B cell (primary cell): ENCODE results near the gene SIL1. TPM values are rescaled to one million over a fixed set of nuclear protein-coding genes. Genes with fewer than 3 reads are reported as not detected.

Experiments
- ATAC-seq: fragments of 200-7000 bp; cut with Tn5 transposase; one replicate; pipeline ENCODE4 v1.10.0; 2021; ENCODE audit warnings: low read depth, mild to moderate bottlenecking, moderate number of reproducible peaks, moderate library complexity
- CTCF ChIA-PET: fragments of 350-600 bp; sonication (Branson Sonifier 250); formaldehyde crosslinking; loops from one replicate; lab custom pipeline; 2021; ENCODE audit warnings: antibody characterized with exemption, inconsistent platforms; lab: Charles Lee
- POLR2A ChIA-PET: fragments of 350-600 bp; sonication (Branson Sonifier 250); formaldehyde crosslinking; loops from one replicate; lab custom pipeline; 2021; ENCODE audit warnings: antibody characterized with exemption; lab: Charles Lee
- DNase-seq: peaks from one replicate; pipeline ENCODE4 v3.0.0; 2013
- H2AFZ ChIP-seq: 2 replicates; pipeline ENCODE4 v1.6.1; 2012; ENCODE audit warnings: mild to moderate bottlenecking, low read depth, low read length; ENCODE audit not compliant: insufficient read depth, poor library complexity, severe bottlenecking
- H3K27ac ChIP-seq, 2 donors: 1 replicate in 1 of 2; 2 replicates in 1 of 2; pipeline ENCODE4 v1.5.1; 2012 to 2013; ENCODE audit warnings: low read length in 2 of 2, mild to moderate bottlenecking in 2 of 2, moderate library complexity in 1 of 2
- H3K27me3 ChIP-seq, 4 experiments: fragments of 200-600 bp in 1 of 4; sonication (generic) in 1 of 4; replicated peaks in 1 of 4; 1 replicate in 2 of 4; 2 replicates in 2 of 4; pipeline versions ENCODE4 v1.6.1 to v1.7.0; 2013 to 2016; ENCODE audit warnings: low read length in 3 of 4, mild to moderate bottlenecking in 2 of 4, mixed read lengths in 1 of 4, moderate library complexity in 1 of 4; ENCODE audit not compliant: insufficient read depth in 4 of 4, control insufficient read depth in 3 of 4; ENCODE audit errors: control extremely low read depth in 1 of 4
- H3K36me3 ChIP-seq, 2 experiments: replicated peaks in 1 of 2; 1 replicate in 1 of 2; 2 replicates in 1 of 2; pipeline versions ENCODE4 v1.6.1 to v1.7.1; 2013; ENCODE audit warnings: low read length in 1 of 2; ENCODE audit not compliant: insufficient read depth in 2 of 2, control insufficient read depth in 1 of 2; ENCODE audit errors: control extremely low read depth in 1 of 2, extremely low read depth in 1 of 2
- H3K4me1 ChIP-seq, 2 donors: fragments of 200-600 bp in 1 of 2; sonication (generic) in 1 of 2; 1 replicate in 1 of 2; 2 replicates in 1 of 2; pipeline versions ENCODE4 v1.5.1 to v1.6.1; 2013 to 2017; ENCODE audit warnings: low read length in 2 of 2; ENCODE audit not compliant: control insufficient read depth in 2 of 2, insufficient read depth in 2 of 2
- H3K4me2 ChIP-seq: replicated peaks from 2 replicates; pipeline ENCODE3; 2012; ENCODE audit warnings: mild to moderate bottlenecking, low read depth, low read length; ENCODE audit not compliant: poor library complexity, severe bottlenecking
- H3K4me3 ChIP-seq, 5 experiments: fragments of 200-600 bp in 1 of 5; sonication (generic) in 1 of 5; 1 replicate in 3 of 5; 2 replicates in 2 of 5; pipeline versions ENCODE4 v1.5.1 to v1.7.0; 2011 to 2016; ENCODE audit warnings: low read length in 4 of 5, mild to moderate bottlenecking in 4 of 5, low read depth in 2 of 5, control low read depth in 1 of 5, moderate library complexity in 1 of 5; ENCODE audit not compliant: insufficient read depth in 1 of 5; ENCODE audit errors: control extremely low read depth in 1 of 5, extremely low read depth in 1 of 5
- H3K79me2 ChIP-seq: fragments of 200-600 bp; sonication (generic); one replicate; pipeline ENCODE4 v1.6.0; 2016; ENCODE audit warnings: low read length; ENCODE audit not compliant: control insufficient read depth, insufficient read depth
- H3K9ac ChIP-seq: fragments of 200-600 bp; sonication (generic); 2 replicates; pipeline ENCODE4 v1.6.1; 2017; ENCODE audit warnings: mild to moderate bottlenecking, low read length, moderate library complexity
- H3K9me3 ChIP-seq, 3 donors: one replicate each; pipeline versions ENCODE4 v1.6.1 to v1.7.1; 2013; ENCODE audit warnings: low read length in 2 of 3; ENCODE audit not compliant: control insufficient read depth in 2 of 3, insufficient read depth in 1 of 3; ENCODE audit errors: control extremely low read depth in 1 of 3
- H4K20me1 ChIP-seq: 2 replicates; pipeline ENCODE4 v1.6.0; 2012; ENCODE audit warnings: mild to moderate bottlenecking, low read length; ENCODE audit not compliant: insufficient read depth, control insufficient read depth, poor library complexity, severe bottlenecking
- H3K27ac Mint-ChIP-seq: one replicate; pipeline ENCODE4 v1.8.0; 2021; ENCODE audit warnings: mixed read lengths
- H3K27me3 Mint-ChIP-seq: one replicate; pipeline ENCODE4 v1.8.0; 2021; ENCODE audit warnings: mixed read lengths
- H3K4me1 Mint-ChIP-seq: one replicate; pipeline ENCODE4 v1.8.0; 2021; ENCODE audit warnings: mixed read lengths
- H3K4me3 Mint-ChIP-seq: one replicate; pipeline ENCODE4 v1.8.0; 2021; ENCODE audit warnings: mixed read lengths
- H3K9me3 Mint-ChIP-seq: one replicate; pipeline ENCODE4 v1.8.0; 2022; ENCODE audit warnings: mixed read lengths; ENCODE audit not compliant: insufficient read depth
- EZH2 ChIP-seq: IDR thresholded peaks from 2 replicates; pipeline ENCODE4 v1.6.1; 2012; ENCODE audit warnings: borderline replicate concordance, low read depth, mild to moderate bottlenecking, moderate library complexity, low read length; ENCODE audit not compliant: insufficient read depth, poor library complexity, severe bottlenecking
- WGBS: methylation state at CpG from one replicate; pipeline ENCODE4 v1.1.5; 2013; ENCODE audit warnings: missing lambda C conversion rate; ENCODE audit not compliant: insufficient coverage; 5-methylcytosine and 5-hydroxymethylcytosine counted together
- intact Hi-C: fragments of 100-400 bp; cut with micrococcal nuclease; formaldehyde crosslinking; loops from one replicate; pipeline ENCODE4 v1.10.0; 2022
- polyA plus RNA-seq: library from polyadenylated mRNA; depleted of rRNA; stranded (reverse); fragments of >200 nt; gene quantifications from 2 replicates; pipeline ENCODE4 v1.2.3, GENCODE V29; 2012
- total RNA-seq, 2 donors: library from RNA; stranded (reverse); fragments of 120-200 nt in 1 of 2; gene quantifications; 1 replicate in 1 of 2; 2 replicates in 1 of 2; pipeline versions ENCODE4 v1.2.3 to v1.2.4, GENCODE V29; 2013 to 2022
- TF ChIP-seq, protein P1 (sequence below): fragments of 200-600 bp; IDR thresholded peaks from one replicate; pipeline ENCODE4 v1.8.0; 2022; ENCODE audit warnings: antibody characterized with exemption, mild to moderate bottlenecking

Gene SIL1
- total and polyA plus RNA-seq, 2 donors (not counting 1 experiment from before 2014, with no cell fraction given) = 16.9 to 19.8 TPM

DNA sequence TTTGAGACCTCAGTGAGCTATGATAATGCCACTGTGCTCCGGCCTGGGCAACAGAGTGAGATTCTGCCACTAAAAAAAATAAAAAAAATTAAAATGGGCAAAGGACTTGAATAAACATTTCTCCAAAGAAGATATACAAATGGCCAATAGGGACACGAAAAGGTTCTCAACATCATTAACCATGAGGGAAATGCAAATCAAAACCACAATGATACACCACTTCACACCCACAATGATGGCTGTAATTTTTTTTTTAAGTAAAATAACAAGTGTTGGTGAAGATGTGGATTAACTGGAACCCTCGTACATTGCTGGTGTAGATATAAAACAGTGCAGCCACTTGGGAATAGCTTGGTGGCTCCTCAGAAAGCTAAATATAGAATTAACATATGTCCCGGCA is 68.0 kb downstream of the SIL1 start:
- ChIA-PET CTCF (no interaction called here), POLR2A (no interaction called here)
- WGBS = 50% methylated on average over 1 of the region's 4 CpGs
- Histone ChIP-seq H3K9ac (no peak overlapping the region), H3K9me3 (no peaks in the 10 kb centered on the region), H4K20me1 (no peaks in the 10 kb centered on the region), H3K27me3 (no peaks in the 10 kb centered on the region), H3K36me3 (peaks cover 0 to 9% of the 10 kb centered on the region in 2 experiments), H3K4me2 (no peak overlapping the region), H3K27ac (no peak overlapping the region), H3K4me1 (no peaks in the 10 kb centered on the region), H2AFZ (no peak overlapping the region), H3K4me3 (no peak overlapping the region), H3K79me2 (no peaks in the 10 kb centered on the region)
- Mint-ChIP-seq H3K27me3 (no peaks in the 10 kb centered on the region), H3K9me3 (no peaks in the 10 kb centered on the region), H3K4me1 (peaks cover 4% of the 10 kb centered on the region), H3K27ac (no peak overlapping the region), H3K4me3 (no peak overlapping the region)
- TF ChIP-seq, protein P1, sequence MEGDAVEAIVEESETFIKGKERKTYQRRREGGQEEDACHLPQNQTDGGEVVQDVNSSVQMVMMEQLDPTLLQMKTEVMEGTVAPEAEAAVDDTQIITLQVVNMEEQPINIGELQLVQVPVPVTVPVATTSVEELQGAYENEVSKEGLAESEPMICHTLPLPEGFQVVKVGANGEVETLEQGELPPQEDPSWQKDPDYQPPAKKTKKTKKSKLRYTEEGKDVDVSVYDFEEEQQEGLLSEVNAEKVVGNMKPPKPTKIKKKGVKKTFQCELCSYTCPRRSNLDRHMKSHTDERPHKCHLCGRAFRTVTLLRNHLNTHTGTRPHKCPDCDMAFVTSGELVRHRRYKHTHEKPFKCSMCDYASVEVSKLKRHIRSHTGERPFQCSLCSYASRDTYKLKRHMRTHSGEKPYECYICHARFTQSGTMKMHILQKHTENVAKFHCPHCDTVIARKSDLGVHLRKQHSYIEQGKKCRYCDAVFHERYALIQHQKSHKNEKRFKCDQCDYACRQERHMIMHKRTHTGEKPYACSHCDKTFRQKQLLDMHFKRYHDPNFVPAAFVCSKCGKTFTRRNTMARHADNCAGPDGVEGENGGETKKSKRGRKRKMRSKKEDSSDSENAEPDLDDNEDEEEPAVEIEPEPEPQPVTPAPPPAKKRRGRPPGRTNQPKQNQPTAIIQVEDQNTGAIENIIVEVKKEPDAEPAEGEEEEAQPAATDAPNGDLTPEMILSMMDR = no peak
- TF ChIP-seq EZH2 = no peak
- ATAC-seq (no peak), DNase-seq (no peak)
- intact Hi-C loops = no loop called here

DNA sequence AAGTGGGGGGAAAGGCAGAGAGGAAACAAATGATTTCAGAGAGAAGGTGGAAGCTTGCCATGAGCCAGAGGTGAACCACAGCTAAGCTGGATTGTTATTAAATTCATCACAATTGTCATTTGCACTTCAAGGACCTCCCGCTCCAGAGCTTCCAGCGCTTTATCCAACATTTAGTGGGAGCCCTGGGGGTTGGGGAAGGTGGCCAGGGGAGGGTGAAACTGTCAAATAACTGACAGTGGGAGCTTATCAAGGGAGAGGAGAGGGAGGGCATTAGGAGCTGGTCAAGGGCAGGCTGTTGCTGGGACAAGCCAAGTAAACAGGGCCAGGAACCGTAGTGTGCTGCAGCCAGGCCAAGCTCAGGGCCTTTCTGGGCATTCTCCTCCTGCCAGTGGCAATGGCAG is 71.5 kb downstream of the SIL1 start:
- CTCF ChIA-PET = interaction anchor here (0.6 to 1.0 kb wide), 2 partner anchors 124 to 333 kb away, joined by 3 to 4 read pairs; no protein-coding TSS in a partner anchor
- H3K27me3 ChIP-seq = no peaks in the 10 kb centered on the region

More for the DNA sequence above, 71.5 kb downstream of the SIL1 start:
- H3K9me3 ChIP-seq = no peaks in the 10 kb centered on the region
- no peak overlapping the region for H3K4me3 Mint-ChIP-seq
- H3K36me3 ChIP-seq = peaks cover 0 to 22% of the 10 kb centered on the region in 2 experiments
- POLR2A ChIA-PET = no interaction called here
- no peak for ATAC-seq
- H3K27ac ChIP-seq = no peak overlapping the region
- H3K4me2 ChIP-seq = no peak overlapping the region
- no peak for TF ChIP-seq EZH2
- TF ChIP-seq, protein P1 = no peak
- H3K9me3 Mint-ChIP-seq = no peaks in the 10 kb centered on the region
- H3K27me3 Mint-ChIP-seq = no peaks in the 10 kb centered on the region
- H3K4me1 ChIP-seq = no peaks in the 10 kb centered on the region
- peaks cover 2% of the 10 kb centered on the region for H3K4me1 Mint-ChIP-seq
- 93% methylated on average over 2 of the region's 3 CpGs for WGBS
- no peak overlapping the region for H2AFZ ChIP-seq
- no peaks in the 10 kb centered on the region for H4K20me1 ChIP-seq
- H3K79me2 ChIP-seq = no peaks in the 10 kb centered on the region
- H3K9ac ChIP-seq = no peak overlapping the region
- H3K27ac Mint-ChIP-seq = no peak overlapping the region
- no peak overlapping the region for H3K4me3 ChIP-seq
- no peak for DNase-seq
- intact Hi-C loops = no loop called here
